Stomach (tissue), 9 donors: ENCODE measurements around the gene ITGB8. TPM values are rescaled to one million over a fixed set of nuclear protein-coding genes. Genes with fewer than 3 reads are reported as not detected.
A peak's percentile ranks its signal among the peaks of the same experiment; 100 is the strongest.

Source experiments
- DNase-seq, 2 donors: peaks; one replicate each; pipeline versions ENCODE4 v3.0.0 to v3.0.0-alpha.2; 2013 to 2019
- H3K27ac ChIP-seq, 5 donors: fragments of 200-600 bp in 4 of 5; sonication (generic) in 4 of 5; one replicate each; pipeline ENCODE4 v1.5.1; 2013 to 2019; ENCODE audit warnings: mild to moderate bottlenecking in 1 of 5, moderate library complexity in 1 of 5
- H3K27me3 ChIP-seq, 3 donors: fragments of 200-600 bp; sonication (generic); one replicate each; pipeline ENCODE4 v1.5.1; 2017 to 2019; ENCODE audit warnings: mixed run types in 1 of 3
- H3K36me3 ChIP-seq, 4 donors: fragments of 200-600 bp; sonication (generic); 1 replicate in 3 of 4; 2 replicates in 1 of 4; pipeline ENCODE4 v1.5.1; 2016 to 2019
- H3K4me1 ChIP-seq, 4 donors: fragments of 200-600 bp; sonication (generic); one replicate each; pipeline ENCODE4 v1.5.1; 2016 to 2019
- H3K4me3 ChIP-seq, 4 donors: fragments of 200-600 bp; sonication (generic) in 3 of 4; one replicate each; pipeline ENCODE4 v1.5.1; 2016 to 2019; ENCODE audit warnings: mild to moderate bottlenecking in 1 of 4
- H3K9me3 ChIP-seq, 4 donors: fragments of 200-600 bp; sonication (generic); one replicate each; pipeline ENCODE4 v1.5.1; 2016 to 2019
- EP300 ChIP-seq: sonication (generic); formaldehyde crosslinking; IDR thresholded peaks from one replicate; pipeline ENCODE4 v1.6.1; 2017; ENCODE audit warnings: antibody characterized with exemption
- POLR2A ChIP-seq, 4 donors: fragments of 450-650 bp; IDR thresholded peaks; one replicate each; pipeline ENCODE4 v1.6.1; 2016; ENCODE audit warnings: antibody characterized with exemption in 4 of 4, control low read depth in 2 of 4, mild to moderate bottlenecking in 1 of 4, moderate library complexity in 1 of 4
- POLR2AphosphoS5 ChIP-seq, 3 donors: sonication (generic); formaldehyde crosslinking; IDR thresholded peaks; one replicate each; pipeline ENCODE4 v1.6.1; 2016; ENCODE audit warnings: antibody characterized with exemption in 3 of 3
- WGBS, 5 donors: extraction: QIAGEN DNeasy Blood & Tissue Kit in 3 of 5; methylation state at CpG; one replicate each; pipeline versions ENCODE4 v1.1.5 to v1.1.7; 2013 to 2018; 5-methylcytosine and 5-hydroxymethylcytosine counted together
- intact Hi-C: fragments of 100-400 bp; cut with DNase I; formaldehyde crosslinking; loops from one replicate; pipeline ENCODE4 v1.15.1; 2023; ENCODE audit warnings: low total_unique reads
- polyA plus RNA-seq, 3 donors: library from polyadenylated mRNA; stranded (reverse); fragments of 200-250 nt; gene quantifications; one replicate each; pipeline ENCODE4 v1.2.3, GENCODE V29; 2013
- total RNA-seq, 5 donors: library from RNA; depleted of rRNA; stranded (reverse); fragments of >200 nt; gene quantifications; one replicate each; pipeline versions ENCODE4 v1.1.0 to v1.2.3, GENCODE V29; 2014 to 2016
- TF ChIP-seq, protein P1 (sequence below), 7 experiments: fragments of 450-650 bp in 4 of 7; fragments of 200-600 bp in 3 of 7; sonication (generic) in 3 of 7; IDR thresholded peaks; one replicate each; pipeline ENCODE4 v1.5.1; 2016 to 2019; ENCODE audit warnings: antibody characterized with exemption in 7 of 7, control low read depth in 2 of 7, mild to moderate bottlenecking in 1 of 7
- donor health status: healthy with polysubstance abuse.
- donor health status: Bipolar disorder and iron deficiency.
- donor health status: healthy.

ITGB8 gene
- total and polyA plus RNA-seq, 8 donors: 1.1 to 31.9 (median 6.5) TPM

DNA sequence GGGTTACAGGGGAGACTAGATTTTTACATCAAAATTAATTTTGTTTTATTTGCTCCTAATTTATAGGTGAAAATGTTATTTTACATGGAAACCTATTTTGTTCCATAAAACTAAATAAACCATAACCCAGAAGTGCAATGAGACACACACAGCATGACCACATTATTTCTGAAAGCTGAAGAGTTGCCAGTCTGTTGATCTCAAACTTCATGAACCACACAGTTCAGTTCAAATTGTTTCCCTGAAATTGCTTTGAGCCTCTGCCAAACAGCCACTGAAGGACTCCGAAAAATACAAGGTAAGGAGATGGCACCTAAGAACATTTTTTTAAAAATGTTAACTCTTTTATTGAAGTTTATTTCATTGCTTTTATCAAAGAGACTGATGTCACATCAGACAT lies 25.0 kb upstream of the ITGB8 start:
- intact Hi-C loops: no loop called here
- Histone ChIP-seq H3K36me3 (no peaks in the 10 kb centered on the region), H3K4me1 (peaks cover 0 to 10% (median 0%) of the 10 kb centered on the region in 4 donors), H3K27ac (no peak overlapping the region), H3K4me3 (no peak overlapping the region), H3K27me3 (no peaks in the 10 kb centered on the region), H3K9me3 (no peaks in the 10 kb centered on the region)
- no peak for DNase-seq
- WGBS, 5 donors: 78 to 100% (median 93%) methylated on average over 1 of the region's 1 CpG
- TF ChIP-seq, protein P1, sequence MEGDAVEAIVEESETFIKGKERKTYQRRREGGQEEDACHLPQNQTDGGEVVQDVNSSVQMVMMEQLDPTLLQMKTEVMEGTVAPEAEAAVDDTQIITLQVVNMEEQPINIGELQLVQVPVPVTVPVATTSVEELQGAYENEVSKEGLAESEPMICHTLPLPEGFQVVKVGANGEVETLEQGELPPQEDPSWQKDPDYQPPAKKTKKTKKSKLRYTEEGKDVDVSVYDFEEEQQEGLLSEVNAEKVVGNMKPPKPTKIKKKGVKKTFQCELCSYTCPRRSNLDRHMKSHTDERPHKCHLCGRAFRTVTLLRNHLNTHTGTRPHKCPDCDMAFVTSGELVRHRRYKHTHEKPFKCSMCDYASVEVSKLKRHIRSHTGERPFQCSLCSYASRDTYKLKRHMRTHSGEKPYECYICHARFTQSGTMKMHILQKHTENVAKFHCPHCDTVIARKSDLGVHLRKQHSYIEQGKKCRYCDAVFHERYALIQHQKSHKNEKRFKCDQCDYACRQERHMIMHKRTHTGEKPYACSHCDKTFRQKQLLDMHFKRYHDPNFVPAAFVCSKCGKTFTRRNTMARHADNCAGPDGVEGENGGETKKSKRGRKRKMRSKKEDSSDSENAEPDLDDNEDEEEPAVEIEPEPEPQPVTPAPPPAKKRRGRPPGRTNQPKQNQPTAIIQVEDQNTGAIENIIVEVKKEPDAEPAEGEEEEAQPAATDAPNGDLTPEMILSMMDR (IDR thresholded peaks at IDR 0.05): no peak
- TF ChIP-seq POLR2AphosphoS5 (IDR thresholded peaks at IDR 0.05) (no peak), POLR2A (IDR thresholded peaks at IDR 0.05) (no peak), EP300 (no peak)

DNA sequence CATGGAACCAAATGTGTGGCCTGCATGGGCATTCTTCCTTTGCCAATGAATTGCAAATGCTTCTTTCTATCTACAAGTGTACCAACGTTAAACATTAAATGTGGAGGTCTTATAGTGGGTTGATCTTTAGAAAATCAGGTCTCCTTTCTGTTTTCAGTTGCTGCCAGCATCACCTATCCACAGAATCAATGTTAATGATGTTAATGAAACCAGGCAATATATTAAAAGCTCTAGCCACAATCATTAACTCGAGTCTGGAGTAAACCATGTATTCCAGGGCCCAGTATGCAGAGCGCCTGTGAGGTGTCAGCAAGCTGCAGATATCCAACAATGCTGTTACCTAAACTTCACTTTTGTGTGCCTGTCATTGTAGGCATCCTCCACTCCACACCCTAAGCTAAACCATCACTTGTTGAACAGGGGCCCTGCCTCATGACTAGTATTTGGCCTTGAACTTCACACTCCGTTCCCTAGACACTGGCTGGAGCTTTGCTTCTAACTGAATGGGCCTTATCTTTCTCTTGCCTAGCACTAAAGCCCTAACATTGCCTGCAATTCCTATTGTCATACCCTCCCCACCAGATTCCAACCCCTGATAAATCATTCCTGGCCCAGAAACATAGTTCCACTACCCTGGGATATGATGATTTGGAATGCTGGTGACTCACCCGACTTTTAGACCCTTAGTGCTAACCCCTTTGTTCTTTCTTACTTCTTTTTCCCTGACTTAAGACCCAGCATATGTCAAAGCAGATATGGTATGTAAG lies 24.3 kb upstream of the ITGB8 start:
- TF ChIP-seq POLR2AphosphoS5 (IDR thresholded peaks at IDR 0.05) (no peak), POLR2A (IDR thresholded peaks at IDR 0.05) (no peak), EP300 (no peak)
- TF ChIP-seq, protein P1 (IDR thresholded peaks at IDR 0.05): no peak
- Histone ChIP-seq H3K9me3 (no peaks in the 10 kb centered on the region), H3K27me3 (no peaks in the 10 kb centered on the region), H3K4me1 (peaks cover 0 to 10% (median 0%) of the 10 kb centered on the region in 4 donors), H3K36me3 (no peaks in the 10 kb centered on the region), H3K27ac (no peak overlapping the region), H3K4me3 (no peak overlapping the region)
- intact Hi-C loops: no loop called here
- DNase-seq: no peak
- 82 to 85% (median 83%) methylated on average over 5 of the region's 5 CpGs for WGBS, 5 donors

DNA sequence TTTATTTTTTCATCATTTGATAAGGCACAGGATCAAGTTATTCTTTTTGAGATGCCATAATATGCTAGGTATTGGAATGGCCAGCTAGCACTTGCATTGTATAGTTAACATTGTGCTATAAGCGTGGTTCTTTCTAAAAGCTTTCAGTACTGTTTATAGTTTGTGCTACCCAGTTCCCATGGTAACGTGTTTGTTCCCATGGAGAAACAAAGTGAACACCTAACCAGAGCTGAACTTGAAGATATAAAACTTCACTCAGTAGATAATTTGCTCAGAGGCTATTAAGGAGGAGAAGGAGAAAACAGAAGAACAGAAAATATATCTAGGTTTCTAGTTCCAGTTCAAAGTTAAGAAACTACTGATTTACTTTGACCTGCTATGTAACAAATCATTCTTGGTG lies 23.6 kb upstream of the ITGB8 start:
- no peak for TF ChIP-seq EP300
- TF ChIP-seq POLR2AphosphoS5 (IDR thresholded peaks at IDR 0.05): no peak
- no peak overlapping the region for H3K4me3 ChIP-seq
- H3K4me1 ChIP-seq: peaks cover 0 to 10% (median 0%) of the 10 kb centered on the region in 4 donors
- no peaks in the 10 kb centered on the region for H3K9me3 ChIP-seq
- 50 to 64% (median 57%) methylated on average over 2 of the region's 2 CpGs for WGBS, 5 donors
- H3K27me3 ChIP-seq: no peaks in the 10 kb centered on the region
- H3K27ac ChIP-seq: no peak overlapping the region
- no peaks in the 10 kb centered on the region for H3K36me3 ChIP-seq
- intact Hi-C loops: no loop called here
- peak in 1 of 2 donors; percentile 62 for DNase-seq

DNA sequence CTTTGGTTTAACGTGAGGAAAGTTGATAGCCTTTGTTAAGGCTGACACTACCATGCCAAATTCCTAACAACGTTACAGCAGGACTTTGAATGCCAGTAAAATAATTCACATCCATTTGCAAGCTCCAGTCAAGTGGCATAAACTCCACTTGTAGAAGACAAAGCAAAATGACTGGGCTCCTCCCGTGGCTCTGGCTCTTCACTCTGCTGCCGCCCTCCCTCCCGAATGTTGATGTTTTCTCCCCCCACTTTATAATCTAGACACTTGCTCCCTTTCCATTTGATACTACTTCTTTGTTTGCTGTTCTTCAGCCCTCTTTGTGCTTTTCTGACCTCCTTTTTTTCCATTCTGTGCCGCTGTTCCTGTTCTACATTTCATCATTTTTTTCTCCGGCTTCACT lies 22.8 kb upstream of the ITGB8 start:
- intact Hi-C loops: no loop called here
- H3K4me1 ChIP-seq: peaks cover 0 to 10% (median 0%) of the 10 kb centered on the region in 4 donors
- H3K36me3 ChIP-seq: no peaks in the 10 kb centered on the region
- TF ChIP-seq EP300 (no peak), POLR2AphosphoS5 (IDR thresholded peaks at IDR 0.05) (no peak), POLR2A (IDR thresholded peaks at IDR 0.05) (no peak)
- TF ChIP-seq, protein P1 (IDR thresholded peaks at IDR 0.05): no peak
- H3K9me3 ChIP-seq: no peaks in the 10 kb centered on the region
- no peak overlapping the region for H3K27ac ChIP-seq
- no peak overlapping the region for H3K4me3 ChIP-seq
- DNase-seq: no peak
- 68 to 82% (median 75%) methylated on average over 7 of the region's 7 CpGs for WGBS, 5 donors
- no peaks in the 10 kb centered on the region for H3K27me3 ChIP-seq

DNA sequence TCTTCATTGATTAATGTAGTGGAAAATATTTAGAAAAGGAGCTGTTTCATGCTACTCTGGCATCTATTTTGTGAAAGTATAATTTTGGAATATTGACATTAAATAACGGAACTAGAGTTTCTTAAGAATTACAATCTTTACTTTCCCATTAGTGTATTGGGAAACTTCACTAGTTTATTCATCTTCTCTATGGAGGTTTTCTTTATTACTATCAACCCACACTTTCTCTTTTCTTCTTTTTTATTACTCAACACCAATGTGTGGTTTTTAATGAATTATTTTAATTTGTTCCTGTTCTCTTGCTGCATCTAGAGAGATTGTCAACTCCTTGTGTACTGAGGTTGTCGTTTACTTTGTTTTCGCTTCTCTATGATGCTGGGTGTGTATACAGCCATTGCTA lies 20.4 kb upstream of the ITGB8 start:
- intact Hi-C loops: no loop called here
- Histone ChIP-seq H3K27ac (no peak overlapping the region), H3K4me1 (no peaks in the 10 kb centered on the region), H3K36me3 (no peaks in the 10 kb centered on the region), H3K4me3 (no peak overlapping the region), H3K9me3 (no peaks in the 10 kb centered on the region), H3K27me3 (no peaks in the 10 kb centered on the region)
- 86 to 90% (median 87%) methylated on average over 3 of the region's 3 CpGs for whole genome bisulfite sequencing, 5 donors
- TF ChIP-seq POLR2A (IDR thresholded peaks at IDR 0.05) (no peak), POLR2AphosphoS5 (IDR thresholded peaks at IDR 0.05) (no peak), EP300 (no peak)
- TF ChIP-seq, protein P1 (IDR thresholded peaks at IDR 0.05): no peak
- no peak for DNase-seq
